Trophoblast cell (in vitro differentiated cells and primary cell): ENCODE results near the gene ZSCAN1.
A peak's percentile ranks its signal among the peaks of the same experiment; 100 is the strongest.

ENCODE experiments used
- DNase-seq, 2 donors: peaks; one replicate each; pipeline ENCODE4 v3.0.0-alpha.2; 2016
- H2AFZ ChIP-seq: 2 replicates; pipeline ENCODE4 v1.6.1; 2013; ENCODE audit warnings: low read length, moderate library complexity, mild to moderate bottlenecking; ENCODE audit not compliant: insufficient read depth, poor library complexity
- H2AK5ac ChIP-seq: 2 replicates; pipeline ENCODE4 v1.6.1; 2013; ENCODE audit warnings: mild to moderate bottlenecking, low read length
- H2BK120ac ChIP-seq: 2 replicates; pipeline ENCODE4 v1.6.1; 2013; ENCODE audit warnings: low read length, mild to moderate bottlenecking, moderate library complexity; ENCODE audit not compliant: insufficient read depth, poor library complexity
- H2BK12ac ChIP-seq: 2 replicates; pipeline ENCODE4 v1.6.1; 2013; ENCODE audit warnings: mild to moderate bottlenecking, low read length, moderate library complexity
- H2BK5ac ChIP-seq: 2 replicates; pipeline ENCODE4 v1.6.1; 2013; ENCODE audit warnings: low read length, low read depth, moderate library complexity, mild to moderate bottlenecking; ENCODE audit not compliant: poor library complexity
- H3K14ac ChIP-seq: 2 replicates; pipeline ENCODE4 v1.6.1; 2013; ENCODE audit warnings: mild to moderate bottlenecking, low read length
- H3K18ac ChIP-seq: 2 replicates; pipeline ENCODE4 v1.6.1; 2013; ENCODE audit warnings: mild to moderate bottlenecking, low read length
- H3K23ac ChIP-seq: 2 replicates; pipeline ENCODE4 v1.6.1; 2013; ENCODE audit warnings: low read length
- H3K27ac ChIP-seq: 2 replicates; pipeline ENCODE4 v1.5.1; 2013; ENCODE audit warnings: low read depth, mild to moderate bottlenecking, inconsistent platforms, low read length, moderate library complexity
- H3K27me3 ChIP-seq: 2 replicates; pipeline ENCODE4 v1.6.1; 2013; ENCODE audit warnings: inconsistent platforms, mild to moderate bottlenecking, low read length, moderate library complexity; ENCODE audit not compliant: insufficient read depth
- H3K36me3 ChIP-seq, 2 experiments: 1 replicate in 1 of 2; 2 replicates in 1 of 2; pipeline ENCODE4 v1.6.1; 2013; ENCODE audit warnings: low read length in 2 of 2, mild to moderate bottlenecking in 2 of 2, moderate library complexity in 1 of 2; ENCODE audit not compliant: insufficient read depth in 2 of 2, control insufficient read depth in 1 of 2
- H3K4ac ChIP-seq: 2 replicates; pipeline ENCODE4 v1.6.1; 2013; ENCODE audit warnings: low read depth, mild to moderate bottlenecking, low read length, moderate library complexity
- H3K4me1 ChIP-seq, 2 experiments: 1 replicate in 1 of 2; 2 replicates in 1 of 2; pipeline ENCODE4 v1.6.1; 2013; ENCODE audit warnings: low read length in 2 of 2, mild to moderate bottlenecking in 2 of 2, moderate library complexity in 1 of 2; ENCODE audit not compliant: insufficient read depth in 2 of 2, control insufficient read depth in 1 of 2
- H3K4me2 ChIP-seq: 2 replicates; pipeline ENCODE4 v1.6.1; 2013; ENCODE audit warnings: inconsistent platforms, mild to moderate bottlenecking, low read length, moderate library complexity
- H3K4me3 ChIP-seq: 2 replicates; pipeline ENCODE4 v1.5.1; 2013; ENCODE audit warnings: mild to moderate bottlenecking, low read depth, low read length, inconsistent platforms
- H3K79me1 ChIP-seq: one replicate; pipeline ENCODE4 v1.6.1; 2013; ENCODE audit warnings: low read length
- H3K79me2 ChIP-seq: 2 replicates; pipeline ENCODE4 v1.6.1; 2013; ENCODE audit warnings: low read length, mild to moderate bottlenecking; ENCODE audit not compliant: control insufficient read depth, insufficient read depth, poor library complexity
- H3K9ac ChIP-seq: 2 replicates; pipeline ENCODE4 v1.6.1; 2013; ENCODE audit warnings: mild to moderate bottlenecking, low read length
- H3K9me3 ChIP-seq: 2 replicates; pipeline ENCODE4 v1.6.1; 2013; ENCODE audit warnings: low read depth, mild to moderate bottlenecking, control low read depth, inconsistent platforms, low read length; ENCODE audit not compliant: insufficient read depth
- H4K12ac ChIP-seq: 2 replicates; pipeline ENCODE4 v1.6.1; 2013; ENCODE audit warnings: low read depth, mild to moderate bottlenecking, low read length, moderate library complexity
- H4K8ac ChIP-seq: 2 replicates; pipeline ENCODE4 v1.6.1; 2013; ENCODE audit warnings: low read depth, mild to moderate bottlenecking, low read length, moderate library complexity
- H4K91ac ChIP-seq: one replicate; pipeline ENCODE4 v1.6.1; 2013; ENCODE audit warnings: low read depth, mild to moderate bottlenecking, low read length, moderate library complexity
- WGBS: extraction: QIAGEN DNeasy Blood & Tissue Kit; methylation state at CpG from one replicate; pipeline ENCODE4 v1.1.7; 2013; ENCODE audit warnings: missing lambda C conversion rate; ENCODE audit not compliant: insufficient read length, insufficient coverage; ENCODE audit errors: extremely low coverage; 5-methylcytosine and 5-hydroxymethylcytosine counted together

The ZSCAN1 gene

GRCh38 chr19:58058467-58058866, 24.6 kb downstream of the ZSCAN1 start:
- Histone ChIP-seq H4K8ac (peak overlapping the region; percentile 99), H3K4me3 (no peak overlapping the region), H3K4ac (peak overlapping the region; percentile 41), H3K4me1 (peaks cover 3 to 11% of the 10 kb centered on the region in 2 experiments), H3K36me3 (peaks cover 0 to 13% of the 10 kb centered on the region in 2 experiments), H2AFZ (peak overlapping the region; percentile 88), H2AK5ac (no peak overlapping the region), H3K14ac (no peak overlapping the region), H3K9ac (no peak overlapping the region), H3K23ac (no peak overlapping the region), H4K12ac (peak overlapping the region; percentile 13), H3K18ac (no peak overlapping the region), H3K27me3 (no peaks in the 10 kb centered on the region), H3K79me1 (peaks cover 7% of the 10 kb centered on the region), H2BK12ac (no peak overlapping the region), H3K27ac (no peak overlapping the region), H4K91ac (peak overlapping the region; percentile 78), H3K9me3 (peaks cover 47% of the 10 kb centered on the region), H3K79me2 (no peaks in the 10 kb centered on the region), H3K4me2 (peak overlapping the region; percentile 59), H2BK5ac (no peak overlapping the region), H2BK120ac (no peak overlapping the region)
- no CpG with 5 or more reads among the region's 13 CpGs for WGBS
- no peak for DNase-seq

- peaks cover 7% of the 10 kb centered on the region for H3K79me1 ChIP-seq
- H2AFZ ChIP-seq = peak within 1 kb of the TSS; percentile 88
- DNase-seq = peak in 1 of 2 donors; percentile 54
- H3K14ac ChIP-seq = peak within 1 kb of the TSS; percentile 88
- H2BK12ac ChIP-seq = no peak within 1 kb of the TSS
- H3K9me3 ChIP-seq = peaks cover 45% of the 10 kb centered on the region
- H2AK5ac ChIP-seq = peak within 1 kb of the TSS; percentile 11
- H2BK120ac ChIP-seq = peak within 1 kb of the TSS; percentile 14
- peaks cover 3 to 11% of the 10 kb centered on the region in 2 experiments for H3K4me1 ChIP-seq
- H3K79me2 ChIP-seq = no peaks in the 10 kb centered on the region
- peak within 1 kb of the TSS; percentile 70 for H3K4me3 ChIP-seq
- H3K4me2 ChIP-seq = peak within 1 kb of the TSS; percentile 59
- peak within 1 kb of the TSS; percentile 85 for H3K18ac ChIP-seq
- peak within 1 kb of the TSS; percentile 41 for H3K4ac ChIP-seq
- peak within 1 kb of the TSS; percentile 99 for H4K8ac ChIP-seq
- no peak within 1 kb of the TSS for H2BK5ac ChIP-seq
- H3K23ac ChIP-seq = no peak within 1 kb of the TSS
- WGBS = no CpG with 5 or more reads among the region's 62 CpGs
- peak within 1 kb of the TSS; percentile 78 for H4K91ac ChIP-seq
- H3K9ac ChIP-seq = no peak within 1 kb of the TSS
- H3K27me3 ChIP-seq = no peaks in the 10 kb centered on the region
- H3K27ac ChIP-seq = no peak within 1 kb of the TSS
- peak within 1 kb of the TSS; percentile 99 for H4K12ac ChIP-seq
- H3K36me3 ChIP-seq = peaks cover 5 to 13% of the 10 kb centered on the region in 2 experiments
These were observed 25.3 kb downstream of the ZSCAN1 start, which contains the start of gene ZNF135 for GRCh38 chr19:58059003-58059670. TSS of gene ZNF135 (plus strand) at chr19:58059282. CDS start at chr19:58060003, 721 bp downstream.

GRCh38 chr19:58059671-58060078, 25.9 kb downstream of the ZSCAN1 start:
- WGBS = no CpG with 5 or more reads among the region's 28 CpGs
- H3K18ac ChIP-seq = peak overlapping the region; percentile 32

GRCh38 chr19:58060231-58060630, 26.4 kb downstream of the ZSCAN1 start:
- DNase-seq = no peak
- H3K4me3 ChIP-seq = no peak overlapping the region
- H4K91ac ChIP-seq = no peak overlapping the region
- H4K8ac ChIP-seq = no peak overlapping the region
- H3K18ac ChIP-seq = no peak overlapping the region
- H4K12ac ChIP-seq = no peak overlapping the region
- no peaks in the 10 kb centered on the region for H3K27me3 ChIP-seq
- H3K9me3 ChIP-seq = peaks cover 45% of the 10 kb centered on the region
- H3K79me1 ChIP-seq = peaks cover 7% of the 10 kb centered on the region
- no peak overlapping the region for H3K23ac ChIP-seq
- no peak overlapping the region for H3K27ac ChIP-seq
- H3K79me2 ChIP-seq = no peaks in the 10 kb centered on the region
- peaks cover 8 to 15% of the 10 kb centered on the region in 2 experiments for H3K36me3 ChIP-seq
- H3K4ac ChIP-seq = no peak overlapping the region
- no peak overlapping the region for H2BK5ac ChIP-seq
- no peak overlapping the region for H3K14ac ChIP-seq
- no peak overlapping the region for H2AFZ ChIP-seq
- H2BK12ac ChIP-seq = no peak overlapping the region
- peaks cover 3 to 11% of the 10 kb centered on the region in 2 experiments for H3K4me1 ChIP-seq
- no CpG with 5 or more reads among the region's 24 CpGs for WGBS
- H3K4me2 ChIP-seq = no peak overlapping the region
- H3K9ac ChIP-seq = no peak overlapping the region
- no peak overlapping the region for H2AK5ac ChIP-seq
- no peak overlapping the region for H2BK120ac ChIP-seq

More at GRCh38 chr19:58059671-58060078, 25.9 kb downstream of the ZSCAN1 start:
- peak overlapping the region; percentile 13 for H3K4ac ChIP-seq
- no peaks in the 10 kb centered on the region for H3K79me2 ChIP-seq
- H3K27ac ChIP-seq = no peak overlapping the region
- H3K9ac ChIP-seq = no peak overlapping the region
- H3K4me1 ChIP-seq = peaks cover 3 to 11% of the 10 kb centered on the region in 2 experiments
- H3K27me3 ChIP-seq = no peaks in the 10 kb centered on the region
- peak overlapping the region; percentile 78 for H4K8ac ChIP-seq
- H4K12ac ChIP-seq = peak overlapping the region; percentile 55
- DNase-seq = no peak
- peak overlapping the region; percentile 70 for H3K4me3 ChIP-seq
- no peak overlapping the region for H2BK5ac ChIP-seq
- H3K79me1 ChIP-seq = peaks cover 7% of the 10 kb centered on the region
- peak overlapping the region; percentile 59 for H3K4me2 ChIP-seq
- peak overlapping the region; percentile 64 for H4K91ac ChIP-seq
- H2BK120ac ChIP-seq = no peak overlapping the region
- H2BK12ac ChIP-seq = no peak overlapping the region
- peak overlapping the region; percentile 11 for H2AK5ac ChIP-seq
- no peak overlapping the region for H3K23ac ChIP-seq
- H3K36me3 ChIP-seq = peaks cover 6 to 13% of the 10 kb centered on the region in 2 experiments
- peaks cover 45% of the 10 kb centered on the region for H3K9me3 ChIP-seq
- H3K14ac ChIP-seq = peak overlapping the region; percentile 23
- H2AFZ ChIP-seq = peak overlapping the region; percentile 82
